HAP-1 (cell line): ENCODE results near the gene ERMARD.

ENCODE experiments used
- DNase-seq, 2 experiments: peaks; one replicate each; pipeline ENCODE4 v3.0.0-alpha.2; 2016 to 2020; ENCODE audit warnings: low spot score in 2 of 2
- H3K27me3 ChIP-seq: fragments of 250-450 bp; sonication (Bioruptor Pico); 2 replicates; pipeline ENCODE4 v1.5.1; 2020; ENCODE audit warnings: low read depth, mild to moderate bottlenecking, moderate library complexity
- H3K36me3 ChIP-seq: fragments of 250-450 bp; sonication (Bioruptor Pico); replicated peaks from 2 replicates; pipeline ENCODE4 v1.5.1; 2020; ENCODE audit warnings: mild to moderate bottlenecking
- H3K4me1 ChIP-seq: fragments of 250-450 bp; sonication (Bioruptor Pico); 2 replicates; pipeline ENCODE4 v1.5.1; 2020; ENCODE audit warnings: mild to moderate bottlenecking
- H3K4me3 ChIP-seq: fragments of 250-450 bp; sonication (Bioruptor Pico); 2 replicates; pipeline ENCODE4 v1.5.1; 2020; ENCODE audit warnings: mild to moderate bottlenecking, moderate library complexity
- H3K9me3 ChIP-seq: fragments of 250-450 bp; sonication (Bioruptor Pico); 2 replicates; pipeline ENCODE4 v1.5.1; 2020; ENCODE audit warnings: mild to moderate bottlenecking, moderate library complexity
- in situ Hi-C: fragments of 300-500 bp; cut with MboI; formaldehyde crosslinking; loops from 3 replicates; pipeline ENCODE4 v1.14.3; 2020; ENCODE audit warnings: low sequenced_read_pairs, inconsistent platforms, mixed read lengths

The ERMARD gene

DNA sequence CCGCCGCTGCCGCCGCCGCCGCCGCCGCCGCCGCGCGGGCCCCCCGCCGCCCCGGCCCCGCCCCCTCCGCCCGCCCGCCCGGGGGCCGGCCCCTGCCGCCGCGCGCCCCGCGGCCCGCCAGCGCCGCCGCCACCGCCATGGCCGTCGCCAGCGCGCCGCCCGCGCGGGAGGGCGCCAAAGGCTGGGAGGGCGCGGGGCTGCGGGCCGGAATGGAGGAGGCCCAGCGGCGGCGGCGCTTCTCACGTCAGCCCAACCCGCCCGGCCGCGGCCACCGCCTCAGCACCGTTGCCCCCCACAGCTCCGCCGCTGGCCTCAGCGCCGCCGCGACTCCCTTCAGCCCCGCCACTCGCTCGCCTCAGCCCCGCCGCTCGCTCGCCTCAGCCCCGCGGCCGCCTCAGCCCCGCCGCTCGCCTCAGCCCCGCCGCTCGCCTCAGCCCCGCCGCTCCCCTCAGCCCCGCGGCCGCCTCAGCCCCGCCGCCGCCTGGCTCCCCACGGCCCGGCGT, 27.4 kb upstream of the ERMARD start:
- Histone ChIP-seq H3K9me3 (no peaks in the 10 kb centered on the region), H3K27me3 (no peaks in the 10 kb centered on the region), H3K4me3 (peak overlapping the region; percentile 16; the same call in 1 of the 2 replicates), H3K4me1 (peaks cover 16% of the 10 kb centered on the region), H3K36me3 (no peaks in the 10 kb centered on the region)
- peak in 1 of 2 experiments; percentile 19 for DNase-seq
- in situ Hi-C loops, result no loop called here

DNA sequence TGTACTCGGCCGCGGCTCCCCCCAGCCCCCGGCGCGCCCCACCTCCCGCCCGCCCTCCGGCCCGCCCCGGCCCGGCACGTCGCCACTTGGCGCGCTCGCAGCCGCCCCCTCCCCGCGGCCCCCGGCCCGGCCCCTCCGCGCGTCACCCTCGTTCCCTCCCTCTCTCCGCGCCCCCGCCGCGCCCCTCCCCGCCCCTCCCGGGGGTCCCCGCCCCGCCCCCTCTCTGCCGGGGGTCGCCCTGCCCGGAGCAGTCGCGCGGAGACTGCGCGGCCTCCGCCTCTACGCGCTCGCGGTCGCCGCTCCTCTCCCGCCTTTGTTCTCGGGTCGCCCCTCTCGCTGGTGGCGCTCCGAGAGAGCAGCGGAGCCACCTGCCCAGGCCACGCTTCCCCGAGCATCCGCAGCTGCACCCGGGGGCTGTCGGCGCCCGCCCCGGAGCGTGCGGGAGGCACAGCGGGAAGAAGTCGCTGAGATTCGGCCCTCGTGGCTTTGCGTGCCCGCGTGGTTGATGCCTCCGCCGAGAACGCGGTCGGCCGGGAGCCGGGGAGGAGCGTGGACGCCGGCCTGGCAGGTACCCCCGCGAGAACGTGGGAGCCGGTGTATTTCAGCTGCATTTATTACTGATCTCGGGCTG, 26.8 kb upstream of the ERMARD start, which contains the start of gene PHF10:
PHF10 (minus strand) TSS at position 7 of the 631 bp plus-strand sequence. CDS start 569 bp downstream, outside the sequence.
- Histone ChIP-seq H3K4me1 (peaks cover 16% of the 10 kb centered on the region), H3K27me3 (no peaks in the 10 kb centered on the region), H3K4me3 (peak within 1 kb of the TSS; percentile 60), H3K36me3 (no peaks in the 10 kb centered on the region), H3K9me3 (no peaks in the 10 kb centered on the region)
- in situ Hi-C loops, result no loop called here
- peak; percentile 47 to 80 for DNase-seq

DNA sequence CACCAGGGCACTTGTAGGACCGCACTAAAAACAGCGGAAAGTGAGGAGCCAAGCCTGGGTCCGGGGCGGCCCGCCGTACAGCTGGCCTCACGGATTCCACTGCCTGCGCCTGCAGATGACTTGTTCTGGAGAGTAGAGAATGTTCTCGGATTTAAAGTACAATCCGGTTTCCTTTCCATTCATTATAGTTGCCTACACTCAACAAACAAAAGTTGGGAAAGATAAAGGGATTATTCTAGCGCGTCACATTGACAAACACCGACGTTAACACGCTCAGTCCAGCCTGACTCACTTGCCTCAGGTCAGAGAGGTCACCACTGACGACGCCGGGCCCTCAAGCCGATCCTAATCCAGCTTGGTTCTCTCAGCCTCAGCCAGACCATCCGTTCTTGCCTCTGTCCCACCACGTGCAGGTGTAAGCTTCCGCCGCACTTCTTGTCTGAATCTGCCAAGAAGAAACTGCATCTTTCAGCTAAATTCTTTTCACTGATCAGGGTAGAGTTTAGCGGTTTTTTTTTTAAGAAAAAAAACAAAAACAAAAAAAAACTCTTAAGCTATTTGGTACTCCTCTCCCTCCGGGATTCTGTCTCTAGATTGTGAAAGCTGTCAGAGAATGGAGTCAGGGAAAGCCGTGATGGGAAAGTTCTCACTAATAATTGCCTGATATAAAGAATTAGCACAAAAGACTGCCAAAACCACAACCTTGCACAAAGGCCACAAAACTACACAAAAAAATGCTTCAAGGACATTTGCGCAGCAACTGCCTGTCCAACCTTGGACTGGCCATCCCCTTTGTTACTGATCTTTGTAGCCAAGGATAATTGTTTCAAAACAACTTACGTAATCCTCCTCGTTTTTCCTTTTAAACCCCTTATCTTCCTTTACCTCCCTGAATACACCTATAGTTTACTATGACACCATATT, 26.0 kb upstream of the ERMARD start:
- Histone ChIP-seq H3K4me3 (peak overlapping the region; percentile 48), H3K27me3 (no peaks in the 10 kb centered on the region), H3K4me1 (peaks cover 16% of the 10 kb centered on the region), H3K9me3 (no peaks in the 10 kb centered on the region), H3K36me3 (no peaks in the 10 kb centered on the region)
- in situ Hi-C loops, result no loop called here
- DNase-seq, result peak; percentile 48 to 57

DNA sequence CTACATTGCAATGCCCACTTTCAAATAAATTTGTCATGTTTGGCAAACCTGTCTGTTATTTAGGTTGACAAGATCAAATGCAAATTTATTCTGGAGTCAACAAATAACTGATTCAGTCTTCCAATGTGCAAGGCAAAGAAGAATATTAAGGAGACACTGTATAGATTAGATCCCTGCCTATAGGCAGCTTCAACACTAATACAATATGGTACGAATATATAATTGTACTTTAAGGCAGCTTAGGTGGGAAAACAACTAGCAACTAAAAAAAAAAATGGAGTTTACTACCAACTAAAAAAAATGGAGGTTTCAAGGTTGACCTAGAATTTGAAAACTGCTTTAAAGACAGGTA, 25.4 kb upstream of the ERMARD start:
- Histone ChIP-seq H3K27me3 (no peaks in the 10 kb centered on the region), H3K4me3 (no peak overlapping the region)
- in situ Hi-C loops, result no loop called here

DNA sequence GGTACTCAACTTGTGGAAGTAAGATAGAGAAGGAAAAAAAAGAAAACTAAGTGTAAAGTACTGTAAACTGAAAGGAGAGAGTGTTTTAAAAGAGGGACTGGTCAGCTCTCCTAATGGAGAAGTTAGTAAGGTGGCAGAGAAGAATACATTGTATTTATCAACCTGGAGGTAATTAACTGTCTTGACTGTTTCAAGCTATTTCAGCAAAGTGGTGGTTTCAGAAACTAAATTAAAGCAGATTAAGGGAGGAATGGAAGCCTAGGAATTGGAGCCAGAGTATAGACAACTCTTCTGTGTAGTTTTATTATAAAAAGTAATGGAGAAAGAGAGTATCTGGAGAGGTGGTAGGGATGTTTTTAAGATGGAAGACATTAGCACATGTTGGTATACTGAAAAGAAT, 24.5 kb upstream of the ERMARD start:
- Histone ChIP-seq H3K4me1 (peaks cover 10% of the 10 kb centered on the region), H3K4me3 (no peak overlapping the region), H3K27me3 (no peaks in the 10 kb centered on the region), H3K36me3 (no peaks in the 10 kb centered on the region), H3K9me3 (no peaks in the 10 kb centered on the region)
- in situ Hi-C loops, result no loop called here
- no peak for DNase-seq

More for the DNA sequence above, 25.4 kb upstream of the ERMARD start:
- no peak for DNase-seq
- Histone ChIP-seq H3K9me3 (no peaks in the 10 kb centered on the region), H3K4me1 (peaks cover 13% of the 10 kb centered on the region), H3K36me3 (no peaks in the 10 kb centered on the region)

DNA sequence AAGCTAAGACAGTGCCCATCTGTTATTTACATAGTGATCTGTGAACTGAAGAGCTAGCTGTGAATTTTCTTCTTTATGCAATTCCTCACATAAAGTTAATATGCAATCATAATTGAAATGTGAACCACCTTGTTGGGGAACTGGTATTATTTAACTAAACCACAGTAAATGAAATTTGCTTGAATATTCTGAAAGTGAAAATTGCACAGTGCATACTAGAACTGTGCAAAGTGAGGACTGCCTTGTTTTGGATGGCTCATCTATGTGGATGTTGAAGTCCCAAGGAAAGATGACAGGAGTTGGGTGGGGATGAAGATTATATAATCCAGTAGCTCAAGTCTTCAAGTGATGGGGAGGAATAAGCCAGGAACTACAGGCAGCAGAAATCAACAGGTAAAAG, 21.5 kb upstream of the ERMARD start:
- H3K27me3 ChIP-seq, result peaks cover 2% of the 10 kb centered on the region; the same call in 1 of the 2 replicates
- in situ Hi-C loops, result no loop called here
- no peak for DNase-seq
- H3K4me1 ChIP-seq, result peaks cover 8% of the 10 kb centered on the region
- H3K36me3 ChIP-seq, result no peaks in the 10 kb centered on the region
- no peak overlapping the region for H3K4me3 ChIP-seq
- H3K9me3 ChIP-seq, result no peaks in the 10 kb centered on the region

DNA sequence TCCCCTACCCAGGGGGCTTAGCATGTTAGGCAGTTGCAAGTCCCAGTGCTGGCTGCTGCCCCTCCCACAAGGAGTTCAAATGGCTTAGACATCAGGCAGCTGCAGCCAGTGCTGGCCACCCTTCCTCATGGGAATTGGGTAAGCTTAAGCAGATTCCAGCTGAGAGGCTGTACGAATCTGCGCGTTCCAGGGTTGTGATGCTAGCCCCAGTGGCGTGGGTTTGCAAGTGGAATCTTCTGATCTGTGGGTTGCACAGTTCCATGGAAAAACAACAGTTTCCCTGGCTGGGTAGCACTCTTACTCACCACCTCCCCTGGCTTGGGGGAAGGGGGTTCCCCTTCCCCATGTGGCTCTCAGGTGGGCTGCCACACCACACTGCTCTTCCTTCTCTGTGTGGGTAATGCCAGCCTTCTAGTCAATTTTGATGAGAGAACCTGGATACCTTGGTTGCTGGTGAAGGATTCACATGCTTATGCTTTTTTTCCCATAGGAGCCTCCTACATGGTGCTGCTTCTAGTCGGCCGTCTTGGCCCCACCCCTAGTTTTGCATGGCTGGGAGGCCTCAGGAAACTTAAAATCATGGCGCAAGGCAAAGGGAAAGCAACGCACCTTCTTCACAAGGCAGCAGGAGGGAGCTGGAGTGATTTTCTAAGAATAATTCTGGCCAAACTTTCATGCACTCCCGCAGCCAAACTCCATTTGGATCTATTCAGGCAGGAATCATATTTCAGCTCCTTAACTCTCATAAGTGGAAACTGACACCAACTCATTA, 13.0 kb upstream of the ERMARD start:
- H3K27me3 ChIP-seq, result peaks cover 4% of the 10 kb centered on the region; the same call in 1 of the 2 replicates
- no peak overlapping the region for H3K4me3 ChIP-seq
- H3K9me3 ChIP-seq, result no peaks in the 10 kb centered on the region
- DNase-seq, result no peak
- no peaks in the 10 kb centered on the region for H3K36me3 ChIP-seq
- in situ Hi-C loops, result no loop called here
- H3K4me1 ChIP-seq, result no peaks in the 10 kb centered on the region

DNA sequence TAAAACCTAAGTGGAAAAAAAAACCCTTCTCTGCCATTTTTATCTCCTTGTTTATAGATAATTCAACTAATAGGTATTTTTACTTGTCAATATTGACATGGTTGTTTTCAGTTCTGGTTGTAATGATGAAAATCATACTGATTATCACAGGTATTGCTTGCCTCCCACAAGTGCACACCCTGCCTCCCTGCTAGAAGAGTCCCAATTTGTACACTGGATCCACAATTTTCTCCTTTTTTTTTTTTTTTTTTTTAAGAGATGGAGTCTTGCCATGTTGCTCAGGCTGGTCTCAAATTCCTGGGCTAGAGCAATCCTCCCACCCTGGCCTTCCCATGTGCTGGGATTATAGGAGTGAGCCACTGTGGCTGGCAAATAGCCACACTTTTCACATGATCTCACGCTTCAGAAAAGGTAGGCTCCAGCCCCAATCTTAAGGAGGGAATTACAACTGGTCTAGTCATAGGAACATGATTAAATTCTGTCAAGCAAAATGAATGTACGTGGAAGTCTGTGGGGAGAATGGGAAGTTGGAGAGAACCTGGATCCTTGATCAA, 12.4 kb upstream of the ERMARD start:
- in situ Hi-C loops, result no loop called here
- H3K9me3 ChIP-seq, result no peaks in the 10 kb centered on the region
- H3K27me3 ChIP-seq, result peaks cover 4% of the 10 kb centered on the region; the same call in 1 of the 2 replicates
- no peak for DNase-seq
- H3K4me1 ChIP-seq, result no peaks in the 10 kb centered on the region
- H3K36me3 ChIP-seq, result no peaks in the 10 kb centered on the region
- no peak overlapping the region for H3K4me3 ChIP-seq

DNA sequence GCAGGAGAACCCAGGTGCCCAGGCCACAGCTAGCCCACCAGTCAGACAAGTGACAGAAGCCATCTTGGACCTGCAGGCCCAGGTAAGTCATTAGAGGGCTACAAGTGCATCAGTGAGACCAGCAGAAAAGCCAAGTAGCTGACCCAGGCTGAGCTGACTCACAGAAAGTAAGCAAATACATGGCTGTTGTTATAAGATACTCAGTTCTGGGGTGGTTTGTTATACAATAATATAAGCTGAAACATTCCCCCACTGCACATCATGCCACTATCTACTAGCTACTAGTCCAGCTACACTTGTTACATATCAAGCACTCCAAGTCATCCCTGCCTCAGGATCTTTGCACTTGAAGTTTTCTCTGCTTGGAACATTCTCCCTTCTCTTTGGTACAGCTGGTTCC, 10.1 kb upstream of the ERMARD start:
- Histone ChIP-seq H3K36me3 (no peaks in the 10 kb centered on the region), H3K9me3 (no peaks in the 10 kb centered on the region), H3K27me3 (no peaks in the 10 kb centered on the region), H3K4me1 (no peaks in the 10 kb centered on the region), H3K4me3 (no peak overlapping the region)
- in situ Hi-C loops, result no loop called here
- no peak for DNase-seq

DNA sequence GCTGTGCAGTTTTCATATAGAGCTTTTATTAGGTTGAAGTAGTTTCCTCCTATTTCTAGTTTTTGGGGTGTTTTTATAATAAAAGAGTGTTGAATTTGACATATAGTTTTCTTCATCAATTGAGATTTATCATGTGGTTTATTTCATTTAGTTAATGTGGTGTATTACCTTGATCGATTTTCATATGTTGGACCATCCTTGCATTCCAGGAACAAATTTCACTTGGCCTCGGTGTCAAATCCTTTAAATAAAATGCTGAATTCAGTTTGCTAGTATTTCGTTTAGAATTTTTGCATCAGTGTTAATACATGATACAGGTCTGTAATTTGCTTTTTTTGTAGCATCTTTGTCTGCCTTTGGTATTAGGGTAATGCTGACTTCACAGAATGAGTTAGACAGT, 6.0 kb upstream of the ERMARD start:
- DNase-seq, result no peak
- Histone ChIP-seq H3K4me3 (no peak overlapping the region), H3K36me3 (peaks cover 3% of the 10 kb centered on the region; the same call in 1 of the 2 replicates), H3K27me3 (no peaks in the 10 kb centered on the region), H3K4me1 (peaks cover 6% of the 10 kb centered on the region), H3K9me3 (no peaks in the 10 kb centered on the region)
- in situ Hi-C loops, result no loop called here

DNA sequence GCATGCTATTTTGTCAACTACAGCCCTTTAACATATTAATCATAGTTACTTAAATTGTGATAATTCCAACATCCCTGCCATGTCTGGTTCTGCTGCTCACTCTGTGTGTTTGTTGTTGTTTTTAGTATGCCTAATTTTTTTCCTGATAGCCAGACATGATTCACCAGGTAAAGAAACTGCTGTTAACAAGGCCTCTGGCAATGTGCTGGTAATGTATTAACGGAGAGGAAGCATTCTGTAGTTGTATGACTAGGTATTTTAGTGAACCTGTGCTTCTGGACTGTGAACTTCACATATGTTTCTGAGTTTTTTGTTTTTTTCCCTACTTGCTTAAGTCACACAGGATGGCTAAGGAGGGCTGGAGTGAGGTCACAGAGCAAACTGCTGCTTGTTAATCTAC, 4.9 kb upstream of the ERMARD start:
- Histone ChIP-seq H3K4me1 (peaks cover 8% of the 10 kb centered on the region), H3K36me3 (peaks cover 3% of the 10 kb centered on the region; the same call in 1 of the 2 replicates), H3K9me3 (no peaks in the 10 kb centered on the region), H3K4me3 (no peak overlapping the region), H3K27me3 (no peaks in the 10 kb centered on the region)
- in situ Hi-C loops, result no loop called here
- no peak for DNase-seq

DNA sequence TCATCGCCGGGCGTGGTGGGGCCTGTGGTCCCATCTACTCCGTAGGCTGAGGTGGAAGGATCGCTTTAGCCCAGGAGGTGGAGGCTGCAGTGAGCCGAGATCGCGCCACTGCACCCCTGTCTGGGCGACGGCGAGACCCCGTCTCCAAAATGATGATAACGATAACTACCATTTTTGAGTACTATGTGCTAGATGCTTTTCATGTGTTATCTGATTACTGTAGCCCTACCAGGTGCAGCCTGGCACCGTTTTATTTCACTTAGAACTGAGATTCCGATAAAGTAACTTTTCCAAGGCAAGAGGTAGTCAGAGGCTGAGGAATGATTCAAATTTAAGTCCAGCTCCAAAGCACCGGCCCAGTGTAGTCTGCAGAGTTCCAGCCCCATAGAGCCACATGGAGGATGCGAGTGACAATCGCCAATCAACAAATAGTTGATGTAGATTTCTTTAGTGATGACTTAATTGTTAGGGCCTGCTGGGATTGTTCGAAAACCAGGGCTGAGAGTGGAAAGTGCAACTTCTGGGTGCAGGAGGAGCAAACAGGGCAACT, 727 bp downstream of the ERMARD start:
- Histone ChIP-seq H3K9me3 (no peaks in the 10 kb centered on the region), H3K4me1 (peaks cover 17% of the 10 kb centered on the region), H3K36me3 (peaks cover 3% of the 10 kb centered on the region; the same call in 1 of the 2 replicates), H3K27me3 (no peaks in the 10 kb centered on the region), H3K4me3 (peak overlapping the region; percentile 55)
- no peak for DNase-seq
- in situ Hi-C loops, result no loop called here

DNA sequence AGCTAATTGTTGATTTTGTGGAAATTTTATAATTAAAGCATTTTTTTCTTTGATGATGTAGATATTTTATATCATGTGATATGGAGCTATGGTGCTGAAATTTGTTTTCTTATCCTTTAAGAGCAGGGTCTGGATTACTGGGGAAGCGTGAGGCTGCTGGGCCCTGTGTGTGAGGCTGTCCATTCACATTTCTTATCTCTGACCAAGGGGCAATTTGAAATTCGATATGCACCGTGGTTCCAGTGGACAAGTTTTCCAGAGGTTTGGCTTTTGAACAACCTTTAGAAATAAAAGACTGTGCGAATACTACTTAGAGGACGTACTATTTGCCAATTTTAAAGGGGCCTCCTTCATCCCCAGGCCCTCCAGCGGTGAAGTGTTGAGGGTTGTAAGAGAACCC, 3.7 kb downstream of the ERMARD start:
- no peaks in the 10 kb centered on the region for H3K27me3 ChIP-seq
- H3K4me3 ChIP-seq, result no peak overlapping the region
- no peaks in the 10 kb centered on the region for H3K9me3 ChIP-seq
- peaks cover 13% of the 10 kb centered on the region for H3K36me3 ChIP-seq
- DNase-seq, result no peak
- H3K4me1 ChIP-seq, result peaks cover 13% of the 10 kb centered on the region
- in situ Hi-C loops, result no loop called here
